Astrocyte (in vitro differentiated cells and primary cell): ENCODE results near the gene BTRC.

Experiments used
- EZH2 ChIP-seq: IDR thresholded peaks from 2 replicates; pipeline ENCODE4 v1.6.1; 2012; ENCODE audit warnings: mild to moderate bottlenecking, low read length, inconsistent platforms; ENCODE audit not compliant: insufficient read depth
- TF ChIP-seq, protein P1 (sequence below): IDR thresholded peaks from 2 replicates; pipeline ENCODE4 v1.5.1; 2011; ENCODE audit warnings: low read depth, mild to moderate bottlenecking, inconsistent platforms, low read length, moderate library complexity; ENCODE audit not compliant: insufficient read depth

DNA sequence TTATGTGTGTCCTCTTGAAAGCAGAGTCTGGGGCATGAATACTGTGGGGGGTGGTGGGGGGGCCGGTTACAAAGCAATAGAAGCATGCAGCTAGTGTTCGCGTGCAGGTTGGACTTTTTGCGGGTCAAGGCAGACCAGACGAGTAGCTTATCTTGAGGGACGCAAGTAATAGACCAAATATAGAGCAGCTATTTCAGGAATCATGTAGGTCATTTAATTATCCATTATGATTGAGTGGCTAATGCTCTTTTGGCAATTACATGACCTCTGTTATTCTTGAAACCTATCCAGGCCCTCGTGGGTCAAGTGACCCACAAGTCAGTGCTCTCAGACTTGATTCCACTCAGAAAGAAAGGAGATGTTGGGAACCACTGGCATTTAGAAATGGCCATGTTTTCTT is 93.0 kb downstream of the BTRC start:
- TF ChIP-seq, protein P1, sequence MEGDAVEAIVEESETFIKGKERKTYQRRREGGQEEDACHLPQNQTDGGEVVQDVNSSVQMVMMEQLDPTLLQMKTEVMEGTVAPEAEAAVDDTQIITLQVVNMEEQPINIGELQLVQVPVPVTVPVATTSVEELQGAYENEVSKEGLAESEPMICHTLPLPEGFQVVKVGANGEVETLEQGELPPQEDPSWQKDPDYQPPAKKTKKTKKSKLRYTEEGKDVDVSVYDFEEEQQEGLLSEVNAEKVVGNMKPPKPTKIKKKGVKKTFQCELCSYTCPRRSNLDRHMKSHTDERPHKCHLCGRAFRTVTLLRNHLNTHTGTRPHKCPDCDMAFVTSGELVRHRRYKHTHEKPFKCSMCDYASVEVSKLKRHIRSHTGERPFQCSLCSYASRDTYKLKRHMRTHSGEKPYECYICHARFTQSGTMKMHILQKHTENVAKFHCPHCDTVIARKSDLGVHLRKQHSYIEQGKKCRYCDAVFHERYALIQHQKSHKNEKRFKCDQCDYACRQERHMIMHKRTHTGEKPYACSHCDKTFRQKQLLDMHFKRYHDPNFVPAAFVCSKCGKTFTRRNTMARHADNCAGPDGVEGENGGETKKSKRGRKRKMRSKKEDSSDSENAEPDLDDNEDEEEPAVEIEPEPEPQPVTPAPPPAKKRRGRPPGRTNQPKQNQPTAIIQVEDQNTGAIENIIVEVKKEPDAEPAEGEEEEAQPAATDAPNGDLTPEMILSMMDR, result no peak
- no peak for TF ChIP-seq EZH2
